ENCODE data around the gene NFASC.

The NFASC gene

GRCh38 chr1:204889681-204890383 is 19.2 kb downstream of the NFASC start:
- DNase-seq (ENCODE audit: low read depth in 2 of 2) = no peak

GRCh38 chr1:204891860-204892259 is 21.2 kb downstream of the NFASC start:
- DNase-seq (ENCODE audit: low read depth in 2 of 2) = no peak

- no peak for DNase-seq (ENCODE audit: low read depth in 2 of 2)
These were observed 23.4 kb downstream of the NFASC start for GRCh38 chr1:204894031-204894430.

- no peak for DNase-seq (ENCODE audit: low read depth in 2 of 2)
These were observed 23.9 kb downstream of the NFASC start for GRCh38 chr1:204894606-204895005.

GRCh38 chr1:204896023-204896422 is 25.4 kb downstream of the NFASC start:
- DNase-seq (ENCODE audit: low read depth in 2 of 2) = no peak

- no peak for DNase-seq (ENCODE audit: low read depth in 2 of 2)
These were observed 26.3 kb downstream of the NFASC start for GRCh38 chr1:204896787-204897469.

- DNase-seq (ENCODE audit: low read depth in 2 of 2) = no peak
These were observed 30.1 kb downstream of the NFASC start for GRCh38 chr1:204900721-204901120.

GRCh38 chr1:204902671-204903070 is 32.0 kb downstream of the NFASC start:
- no peak for DNase-seq (ENCODE audit: low read depth in 2 of 2)

GRCh38 chr1:204904228-204904810 is 33.7 kb downstream of the NFASC start:
- DNase-seq (ENCODE audit: low read depth in 2 of 2) = no peak

GRCh38 chr1:204909109-204909508 is 38.4 kb downstream of the NFASC start:
- no peak for DNase-seq (ENCODE audit: low read depth in 2 of 2)

- no peak for DNase-seq (ENCODE audit: low read depth in 2 of 2)
These were observed 45.3 kb downstream of the NFASC start for GRCh38 chr1:204915861-204916495.

- DNase-seq (ENCODE audit: low read depth in 2 of 2) = no peak
These were observed 47.1 kb downstream of the NFASC start for GRCh38 chr1:204917802-204918201.

- DNase-seq (ENCODE audit: low read depth in 2 of 2) = no peak
These were observed 49.8 kb downstream of the NFASC start for GRCh38 chr1:204920511-204920910.

GRCh38 chr1:204920967-204921366 is 50.3 kb downstream of the NFASC start:
- no peak for DNase-seq (ENCODE audit: low read depth in 2 of 2)

GRCh38 chr1:204921855-204922516 is 51.3 kb downstream of the NFASC start:
- no peak for DNase-seq (ENCODE audit: low read depth in 2 of 2)

- no peak for DNase-seq (ENCODE audit: low read depth in 2 of 2)
These were observed 52.5 kb downstream of the NFASC start for GRCh38 chr1:204923201-204923600.

- no peak for DNase-seq (ENCODE audit: low read depth in 2 of 2)
These were observed 53.0 kb downstream of the NFASC start for GRCh38 chr1:204923626-204924012.

- no peak for DNase-seq (ENCODE audit: low read depth in 2 of 2)
These were observed 53.5 kb downstream of the NFASC start for GRCh38 chr1:204924013-204924759.

GRCh38 chr1:204925701-204926100 is 55.0 kb downstream of the NFASC start:
- DNase-seq (ENCODE audit: low read depth in 2 of 2) = no peak

GRCh38 chr1:204927673-204928641 is 57.3 kb downstream of the NFASC start:
- DNase-seq (ENCODE audit: low read depth in 2 of 2) = no peak

Measured in stimulated activated CD4-positive, alpha-beta T cell treated with anti-CD3 and anti-CD28 coated beads, Interleukin-4, amount 100 ng/mL, for 48 hours (primary cell).